Measurements from ENCODE around the gene EFNA5. TPM values are rescaled to one million over a fixed set of nuclear protein-coding genes. Genes with fewer than 3 reads are reported as not detected.

Gene EFNA5
- total RNA-seq, 2 experiments from 2014 or later = not detected

GRCh38 chr5:107385708-107386107, 285.0 kb downstream of the EFNA5 start:
- no peak overlapping the region for H3K4me3 Mint-ChIP-seq
- CTCF ChIA-PET = no interaction called here

GRCh38 chr5:107384256-107384655, 286.5 kb downstream of the EFNA5 start:
- H3K4me3 Mint-ChIP-seq = no peak overlapping the region

More at GRCh38 chr5:107385708-107386107, 285.0 kb downstream of the EFNA5 start:
- peaks cover 7% of the 10 kb centered on the region for H3K4me1 ChIP-seq (ENCODE audit: insufficient read depth, low read length)
- intact Hi-C loops (cut with DNase I, micrococcal nuclease) = no loop called here
- POLR2A ChIA-PET = no interaction called here
- H3K9me3 ChIP-seq (ENCODE audit: control insufficient read depth in 1 of 2, insufficient read depth in 1 of 2, low read length in 2 of 2) = no peaks in the 10 kb centered on the region
- H3K36me3 Mint-ChIP-seq (ENCODE audit: low read depth) = no peaks in the 10 kb centered on the region
- H3K27ac ChIP-seq (ENCODE audit: low read depth in 1 of 2, low read length in 2 of 2) = no peak overlapping the region
- no peaks in the 10 kb centered on the region for H3K9me3 Mint-ChIP-seq
- no peak for TF ChIP-seq CTCF (IDR thresholded peaks at IDR 0.05)
- no peaks in the 10 kb centered on the region for H3K27me3 Mint-ChIP-seq
- DNase-seq (no peak), ATAC-seq (ENCODE audit: poor library complexity) (no peak)
- no peaks in the 10 kb centered on the region for H3K36me3 ChIP-seq (ENCODE audit: insufficient read depth, low read length)
- no peaks in the 10 kb centered on the region for H3K27me3 ChIP-seq (ENCODE audit: control insufficient read depth in 1 of 2, insufficient read depth in 2 of 2, low read length in 2 of 2)
- H3K4me1 Mint-ChIP-seq (ENCODE audit: low read depth) = peaks cover 28% of the 10 kb centered on the region
- no peak overlapping the region for H3K27ac Mint-ChIP-seq
- no peak overlapping the region for H3K4me3 ChIP-seq (ENCODE audit: low read length)

GRCh38 chr5:107383414-107383813, 287.3 kb downstream of the EFNA5 start:
- TF ChIP-seq CTCF (IDR thresholded peaks at IDR 0.05) = no peak
- Mint-ChIP-seq H3K4me1 (ENCODE audit: low read depth) (peaks cover 12% of the 10 kb centered on the region), H3K4me3 (no peak overlapping the region), H3K9me3 (no peaks in the 10 kb centered on the region), H3K27me3 (no peaks in the 10 kb centered on the region), H3K36me3 (ENCODE audit: low read depth) (no peaks in the 10 kb centered on the region), H3K27ac (no peak overlapping the region)
- H3K4me1 ChIP-seq (ENCODE audit: insufficient read depth, low read length) = peaks cover 4% of the 10 kb centered on the region
- no peaks in the 10 kb centered on the region for H3K9me3 ChIP-seq (ENCODE audit: control insufficient read depth in 1 of 2, insufficient read depth in 1 of 2, low read length in 2 of 2)
- no peak overlapping the region for H3K4me3 ChIP-seq (ENCODE audit: low read length)
- intact Hi-C loops (cut with DNase I, micrococcal nuclease) = no loop called here
- no peak overlapping the region for H3K27ac ChIP-seq (ENCODE audit: low read depth in 1 of 2, low read length in 2 of 2)
- ChIA-PET CTCF (no interaction called here), POLR2A (no interaction called here)
- ATAC-seq (ENCODE audit: poor library complexity) (no peak), DNase-seq (no peak)
- H3K36me3 ChIP-seq (ENCODE audit: insufficient read depth, low read length) = no peaks in the 10 kb centered on the region
- H3K27me3 ChIP-seq (ENCODE audit: control insufficient read depth in 1 of 2, insufficient read depth in 2 of 2, low read length in 2 of 2) = no peaks in the 10 kb centered on the region

More at GRCh38 chr5:107384256-107384655, 286.5 kb downstream of the EFNA5 start:
- Mint-ChIP-seq H3K27ac (no peak overlapping the region), H3K9me3 (no peaks in the 10 kb centered on the region), H3K4me1 (ENCODE audit: low read depth) (peaks cover 21% of the 10 kb centered on the region), H3K36me3 (ENCODE audit: low read depth) (no peaks in the 10 kb centered on the region), H3K27me3 (no peaks in the 10 kb centered on the region)
- intact Hi-C loops (cut with DNase I, micrococcal nuclease) = no loop called here
- DNase-seq (no peak), ATAC-seq (ENCODE audit: poor library complexity) (no peak)
- Histone ChIP-seq H3K27me3 (ENCODE audit: control insufficient read depth in 1 of 2, insufficient read depth in 2 of 2, low read length in 2 of 2) (no peaks in the 10 kb centered on the region), H3K4me1 (ENCODE audit: insufficient read depth, low read length) (peaks cover 7% of the 10 kb centered on the region), H3K9me3 (ENCODE audit: control insufficient read depth in 1 of 2, insufficient read depth in 1 of 2, low read length in 2 of 2) (no peaks in the 10 kb centered on the region), H3K4me3 (ENCODE audit: low read length) (no peak overlapping the region), H3K36me3 (ENCODE audit: insufficient read depth, low read length) (no peaks in the 10 kb centered on the region), H3K27ac (ENCODE audit: low read depth in 1 of 2, low read length in 2 of 2) (no peak overlapping the region)
- no peak for TF ChIP-seq CTCF (IDR thresholded peaks at IDR 0.05)
- ChIA-PET POLR2A (no interaction called here), CTCF (interaction anchor here (0.6 kb wide), 1 partner anchor 12 kb away, joined by 3 read pairs; no protein-coding TSS in a partner anchor)

All from CD4-positive, alpha-beta T cell (primary cell).